AG09309 (cell line): ENCODE results near the gene ELK4.

Source experiments
- DNase-seq: peaks from one replicate; pipeline ENCODE4 v3.0.0-alpha.2; 2010; ENCODE audit warnings: low read depth
- H3K4me3 ChIP-seq: 2 replicates; pipeline ENCODE4 v1.5.1; 2011; ENCODE audit warnings: mild to moderate bottlenecking, low read depth, low read length, moderate library complexity; ENCODE audit not compliant: control insufficient read depth
- TF ChIP-seq, protein P1 (sequence below): IDR thresholded peaks from 2 replicates; pipeline ENCODE4 v1.5.1; 2011; ENCODE audit warnings: mild to moderate bottlenecking, low read depth, low read length, inconsistent platforms; ENCODE audit not compliant: insufficient read depth, control insufficient read depth; ENCODE audit errors: missing control alignments

ELK4 gene

DNA sequence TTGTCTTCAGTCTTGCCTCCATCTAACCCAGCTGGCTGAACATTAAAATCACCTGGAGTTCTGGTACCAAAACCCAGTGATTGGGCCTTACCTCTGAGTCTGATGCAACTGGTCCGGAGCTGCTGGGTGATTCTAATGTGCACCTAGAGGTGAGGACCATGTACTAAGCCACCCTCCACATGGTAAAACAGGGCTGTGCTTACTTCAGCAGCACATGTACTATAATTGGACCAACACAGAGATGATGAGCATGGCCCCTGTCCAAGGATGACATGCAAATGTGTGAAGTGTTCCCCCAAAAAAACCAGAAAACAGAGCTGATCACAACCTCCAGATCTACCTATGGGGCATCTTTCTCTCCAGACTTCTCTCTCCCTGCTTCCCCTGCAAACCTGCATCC, 37.0 kb downstream of the ELK4 start:
- DNase-seq: no peak
- no peak overlapping the region for H3K4me3 ChIP-seq
- TF ChIP-seq, protein P1, sequence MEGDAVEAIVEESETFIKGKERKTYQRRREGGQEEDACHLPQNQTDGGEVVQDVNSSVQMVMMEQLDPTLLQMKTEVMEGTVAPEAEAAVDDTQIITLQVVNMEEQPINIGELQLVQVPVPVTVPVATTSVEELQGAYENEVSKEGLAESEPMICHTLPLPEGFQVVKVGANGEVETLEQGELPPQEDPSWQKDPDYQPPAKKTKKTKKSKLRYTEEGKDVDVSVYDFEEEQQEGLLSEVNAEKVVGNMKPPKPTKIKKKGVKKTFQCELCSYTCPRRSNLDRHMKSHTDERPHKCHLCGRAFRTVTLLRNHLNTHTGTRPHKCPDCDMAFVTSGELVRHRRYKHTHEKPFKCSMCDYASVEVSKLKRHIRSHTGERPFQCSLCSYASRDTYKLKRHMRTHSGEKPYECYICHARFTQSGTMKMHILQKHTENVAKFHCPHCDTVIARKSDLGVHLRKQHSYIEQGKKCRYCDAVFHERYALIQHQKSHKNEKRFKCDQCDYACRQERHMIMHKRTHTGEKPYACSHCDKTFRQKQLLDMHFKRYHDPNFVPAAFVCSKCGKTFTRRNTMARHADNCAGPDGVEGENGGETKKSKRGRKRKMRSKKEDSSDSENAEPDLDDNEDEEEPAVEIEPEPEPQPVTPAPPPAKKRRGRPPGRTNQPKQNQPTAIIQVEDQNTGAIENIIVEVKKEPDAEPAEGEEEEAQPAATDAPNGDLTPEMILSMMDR: no peak

DNA sequence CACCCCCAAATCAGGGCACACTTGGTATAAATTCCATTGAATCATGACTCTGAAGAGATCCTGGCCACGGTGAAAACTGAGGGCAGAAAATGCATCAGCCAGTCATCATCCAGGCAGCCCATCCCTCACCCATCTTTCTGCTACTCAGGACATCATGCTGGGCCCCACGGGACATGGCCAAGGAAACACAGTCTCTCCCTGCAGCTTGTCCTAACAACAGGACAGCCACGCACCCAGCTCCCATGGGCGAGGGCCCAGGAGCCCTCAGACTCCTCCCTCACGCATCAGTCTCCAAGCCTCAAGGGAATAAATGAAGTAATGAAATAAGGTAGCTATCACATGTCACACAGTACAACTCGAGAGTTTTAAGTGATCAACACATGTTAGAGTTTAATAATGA, 37.8 kb downstream of the ELK4 start:
- TF ChIP-seq, protein P1: no peak

DNA sequence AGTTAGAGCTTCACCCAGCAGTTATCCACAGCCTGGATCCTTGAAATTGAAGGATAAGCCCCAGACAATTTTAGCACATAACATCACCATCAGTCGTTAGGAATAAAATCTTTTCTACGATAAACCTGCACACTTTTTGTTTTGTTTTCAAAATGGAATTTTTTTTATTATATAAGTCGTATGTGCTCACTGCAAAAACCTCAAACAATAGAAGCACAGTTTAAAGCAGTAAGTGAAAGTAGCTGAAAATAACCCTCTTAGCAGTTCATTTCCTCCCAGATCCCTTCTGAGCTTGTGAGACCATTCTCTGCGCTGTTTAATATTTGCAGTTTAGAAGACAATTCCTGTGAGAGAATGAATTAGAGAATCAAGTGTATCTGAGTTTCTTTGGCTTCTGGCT, 38.3 kb downstream of the ELK4 start:
- TF ChIP-seq, protein P1: no peak
- no peak for DNase-seq
- H3K4me3 ChIP-seq: no peak overlapping the region

More for the DNA sequence above, 37.8 kb downstream of the ELK4 start:
- no peak for DNase-seq
- H3K4me3 ChIP-seq: no peak overlapping the region

DNA sequence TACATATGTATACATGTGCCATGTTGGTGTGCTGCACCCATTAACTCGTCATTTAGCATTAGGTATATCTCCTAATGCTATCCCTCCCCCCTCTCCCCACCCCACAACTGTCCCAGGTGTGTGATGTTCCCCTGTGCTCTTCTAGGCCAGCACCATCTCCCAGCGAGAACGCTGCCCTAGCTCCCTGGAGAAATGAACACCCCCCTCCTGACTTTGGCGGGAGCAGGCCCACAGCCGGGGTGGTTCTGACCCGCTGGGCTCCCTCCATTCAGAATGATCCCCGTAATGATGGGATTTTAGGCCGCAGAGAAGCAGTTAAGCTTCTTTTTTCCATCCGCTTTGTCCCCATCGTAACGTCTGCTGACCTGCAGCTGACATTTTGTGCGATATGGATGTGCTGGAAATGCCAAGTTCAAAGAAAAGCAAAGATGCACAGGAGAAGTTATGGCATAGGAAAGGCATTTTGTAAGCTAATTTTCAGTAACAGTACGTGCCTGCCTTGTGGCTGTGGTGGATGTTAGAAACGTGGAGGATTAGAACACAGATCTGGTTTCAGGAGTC, 39.3 kb downstream of the ELK4 start:
- no peak for DNase-seq
- TF ChIP-seq, protein P1: no peak
- H3K4me3 ChIP-seq: no peak overlapping the region

DNA sequence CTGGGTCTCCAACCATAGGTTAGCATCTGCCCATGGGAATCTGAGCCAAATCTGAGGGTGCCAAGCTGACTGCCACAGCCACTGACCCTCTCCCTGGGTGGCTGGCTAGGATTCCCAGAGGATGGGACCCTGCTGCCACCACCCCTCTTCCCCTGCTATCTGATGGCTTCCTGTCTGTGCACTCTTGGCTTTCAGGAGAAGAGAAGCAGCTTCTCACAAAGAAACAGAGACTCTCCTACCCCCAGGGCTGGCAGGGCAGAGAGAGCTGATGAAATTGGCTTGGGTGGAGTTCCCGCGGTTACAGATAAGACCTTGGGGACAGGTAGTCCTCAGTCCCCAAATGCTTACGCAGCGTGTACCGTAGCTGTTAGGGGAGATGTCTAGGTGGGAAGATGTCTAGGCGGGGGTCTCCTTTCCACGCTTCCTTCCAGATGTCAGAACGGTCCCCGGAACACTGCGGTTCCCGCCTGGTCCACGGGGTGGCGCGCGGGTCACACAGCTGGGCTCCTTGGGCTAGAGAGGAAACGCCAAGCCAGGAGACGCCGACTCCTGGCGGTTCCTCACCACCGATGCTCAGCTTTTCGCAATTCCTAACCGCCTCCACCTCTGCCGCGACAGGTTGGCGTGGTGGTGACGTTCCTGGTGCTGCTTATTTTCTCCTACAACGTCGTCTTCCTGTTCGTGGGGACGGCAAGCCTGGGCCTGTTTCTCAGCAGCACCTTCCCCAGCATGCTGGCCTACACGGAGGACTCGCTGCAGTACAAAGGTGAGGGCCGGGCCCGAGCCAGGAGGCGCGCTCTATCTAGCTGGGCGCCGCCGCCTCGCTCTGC, 40.1 kb downstream of the ELK4 start:
- TF ChIP-seq, protein P1: peak; percentile 100
- peak; percentile 10 for DNase-seq
- H3K4me3 ChIP-seq: peak overlapping the region; percentile 24

DNA sequence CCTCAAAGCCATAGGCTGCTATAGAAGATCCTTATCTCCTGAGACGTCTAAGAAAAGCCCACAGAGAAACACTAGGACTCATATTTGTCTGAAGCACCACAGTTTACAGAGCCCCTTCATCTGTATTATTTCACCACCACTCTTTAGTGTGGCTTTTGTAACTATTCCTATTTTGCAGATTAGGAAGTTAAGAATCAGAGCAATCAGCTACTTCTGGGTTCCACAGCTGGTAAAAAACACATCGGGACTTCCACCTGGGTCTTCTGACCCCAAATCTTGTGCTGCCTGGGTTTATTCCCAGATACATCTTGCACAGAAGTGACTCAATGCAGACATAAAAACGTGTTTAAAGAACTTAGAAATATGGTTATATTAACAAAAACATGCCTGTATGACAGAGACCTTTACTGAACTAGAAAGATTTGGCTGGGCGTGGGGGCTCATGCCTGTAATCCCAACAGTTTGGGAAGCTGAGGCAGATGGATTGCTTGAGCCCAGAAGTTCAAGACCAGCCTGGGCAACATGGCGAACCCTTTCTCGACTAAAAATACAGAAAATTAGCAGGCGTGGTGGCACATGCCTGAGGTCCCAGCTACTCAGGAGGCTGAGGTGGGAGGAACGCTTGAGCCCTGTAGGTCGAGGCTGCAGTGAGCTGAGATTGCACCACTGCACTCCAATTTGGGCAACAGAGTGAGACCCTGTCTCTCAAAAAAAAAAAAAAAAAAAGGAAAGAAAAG, 40.9 kb downstream of the ELK4 start:
- TF ChIP-seq, protein P1: no peak
- no peak for DNase-seq
- no peak overlapping the region for H3K4me3 ChIP-seq
